GM18520 (cell line): Measurements from ENCODE around the gene OTOP3.
"Not testable (repeated sequence)": the region's sequence is repeated elsewhere in the genome, so short reads cannot be mapped to it uniquely, and the experiment has no call there.

Experiments used
- ATAC-seq: cut with Tn5 transposase; IDR thresholded peaks from one replicate; pipeline ENCODE4 v1.9.1; 2021; ENCODE audit not compliant: unreplicated experiment

OTOP3 gene

GRCh38 chr17:74935585-74936469 lies at the start of gene OTOP3:
OTOP3 (plus strand) TSS chr17:74935898; CDS start chr17:74935922, 24 bp downstream.
- no peak for ATAC-seq

GRCh38 chr17:74888469-74888868 lies 47.2 kb upstream of the OTOP3 start:
- no peak for ATAC-seq

GRCh38 chr17:74890554-74890953 lies 45.1 kb upstream of the OTOP3 start:
- no peak for ATAC-seq

- no peak for ATAC-seq
Observed at GRCh38 chr17:74892013-74892841, 43.5 kb upstream of the OTOP3 start.

GRCh38 chr17:74892974-74893911 lies 42.5 kb upstream of the OTOP3 start, which contains the start of gene FADS6:
FADS6 (minus strand) TSS chr17:74893633; CDS start chr17:74893595, 38 bp downstream.
- no peak for ATAC-seq

GRCh38 chr17:74893936-74894671 lies 41.6 kb upstream of the OTOP3 start:
- no peak for ATAC-seq

GRCh38 chr17:74898376-74898946 lies 37.2 kb upstream of the OTOP3 start:
- no peak for ATAC-seq

GRCh38 chr17:74900208-74900607 lies 35.5 kb upstream of the OTOP3 start:
- ATAC-seq = no peak

GRCh38 chr17:74901353-74902135 lies 34.2 kb upstream of the OTOP3 start:
- ATAC-seq = no peak

GRCh38 chr17:74903034-74903433 lies 32.7 kb upstream of the OTOP3 start:
- no peak for ATAC-seq

- no peak for ATAC-seq
Observed at GRCh38 chr17:74903671-74904070, 32.0 kb upstream of the OTOP3 start.

- no peak for ATAC-seq
Observed at GRCh38 chr17:74904687-74905409, 30.9 kb upstream of the OTOP3 start.

GRCh38 chr17:74906214-74906793 lies 29.4 kb upstream of the OTOP3 start:
- not testable (repeated sequence) for ATAC-seq

GRCh38 chr17:74907012-74907411 lies 28.7 kb upstream of the OTOP3 start:
- no peak for ATAC-seq

GRCh38 chr17:74909097-74909496 lies 26.6 kb upstream of the OTOP3 start:
- not testable (repeated sequence) for ATAC-seq

GRCh38 chr17:74911423-74911822 lies 24.3 kb upstream of the OTOP3 start:
- not testable (repeated sequence) for ATAC-seq

- ATAC-seq = no peak
Observed at GRCh38 chr17:74916136-74916850, 19.4 kb upstream of the OTOP3 start.
